Epithelial cell of esophagus (primary cell): ENCODE results near the gene CUBN.

Experiments
- DNase-seq: peaks from one replicate; pipeline ENCODE4 v3.0.0; 2010; ENCODE audit warnings: low read depth
- H3K4me3 ChIP-seq: 2 replicates; pipeline ENCODE4 v1.5.1; 2011; ENCODE audit warnings: mild to moderate bottlenecking, low read length, control low read depth
- CTCF ChIP-seq: IDR thresholded peaks from 2 replicates; pipeline ENCODE4 v1.5.1; 2011; ENCODE audit warnings: low read depth, mild to moderate bottlenecking, low read length, control low read depth, inconsistent platforms; ENCODE audit not compliant: insufficient read depth; ENCODE audit errors: missing control alignments

CUBN gene

GRCh38 chr10:16984242-16984641, 145.4 kb downstream of the CUBN start:
- no peak for TF ChIP-seq CTCF
- DNase-seq, result no peak
- no peak overlapping the region for H3K4me3 ChIP-seq

GRCh38 chr10:16976803-16977202, 152.8 kb downstream of the CUBN start:
- TF ChIP-seq CTCF, result no peak
- DNase-seq, result no peak
- H3K4me3 ChIP-seq, result no peak overlapping the region

- DNase-seq, result no peak
- no peak overlapping the region for H3K4me3 ChIP-seq
- no peak for TF ChIP-seq CTCF
Observed at GRCh38 chr10:16975188-16975587, 154.4 kb downstream of the CUBN start.

- H3K4me3 ChIP-seq, result no peak overlapping the region
- peak; percentile 36 for DNase-seq
- no peak for TF ChIP-seq CTCF
Observed at GRCh38 chr10:16968416-16969041, 161.1 kb downstream of the CUBN start.

GRCh38 chr10:16967866-16968415, 161.7 kb downstream of the CUBN start:
- no peak for TF ChIP-seq CTCF
- no peak for DNase-seq
- no peak overlapping the region for H3K4me3 ChIP-seq

- TF ChIP-seq CTCF, result no peak
- no peak overlapping the region for H3K4me3 ChIP-seq
- no peak for DNase-seq
Observed at GRCh38 chr10:16966991-16967865, 162.4 kb downstream of the CUBN start.
